Measurements from ENCODE around the gene GAB2. TPM values are rescaled to one million over a fixed set of nuclear protein-coding genes. Genes with fewer than 3 reads are reported as not detected.

The GAB2 gene
- total and polyA plus RNA-seq, 10 of the 15 experiments (the other 5 are each of a cell fraction or from before 2014, with no cell fraction given): 0.69 to 12.6 (median 3.8) TPM

- TF ChIP-seq NR2F1 (conservative IDR thresholded peaks at IDR 0.05) (no peak), SUZ12 (IDR thresholded peaks at IDR 0.05; ENCODE audit: unreplicated experiment) (no peak), JUNB (IDR thresholded peaks at IDR 0.05) (no peak), ATF3 (IDR thresholded peaks at IDR 0.05; ENCODE audit: borderline replicate concordance, extremely low read depth, low read depth, low read length) (no peak), RAD21 (IDR thresholded peaks at IDR 0.05; ENCODE audit: insufficient read depth, low read depth, low read length) (no peak), BCL3 (IDR thresholded peaks at IDR 0.05; ENCODE audit: borderline replicate concordance, insufficient read depth, low read depth, low read length, poor library complexity, severe bottlenecking) (no peak), CTCF (IDR thresholded peaks at IDR 0.05 in 2 of 3, conservative IDR thresholded peaks at IDR 0.05 in 1 of 3; ENCODE audit: control insufficient read depth in 2 of 3, extremely low read depth in 1 of 3, insufficient read depth in 1 of 3, low read depth in 3 of 3, low read length in 3 of 3) (no peak), POLR2A (IDR thresholded peaks at IDR 0.05; ENCODE audit: low read depth, low read length) (no peak), FOXM1 (IDR thresholded peaks at IDR 0.05; ENCODE audit: low read depth, low read length) (no peak), MTA3 (IDR thresholded peaks at IDR 0.05; ENCODE audit: borderline replicate concordance, low read length) (no peak), ESRRA (IDR thresholded peaks at IDR 0.05; ENCODE audit: low read length) (no peak), TCF3 (IDR thresholded peaks at IDR 0.05; ENCODE audit: borderline replicate concordance, insufficient read depth, low read depth, low read length) (no peak), RAD51 (IDR thresholded peaks at IDR 0.05) (no peak), MTA2 (IDR thresholded peaks at IDR 0.05; ENCODE audit: low read depth) (no peak), IRF5 (IDR thresholded peaks at IDR 0.05; ENCODE audit: borderline replicate concordance) (no peak), CREB1 (IDR thresholded peaks at IDR 0.05; ENCODE audit: low read depth) (no peak), PAX5 (IDR thresholded peaks at IDR 0.05; ENCODE audit: borderline replicate concordance, low read depth, low read length) (no peak), HDAC6 (IDR thresholded peaks at IDR 0.05; ENCODE audit: unreplicated experiment) (no peak), STAT1 (conservative IDR thresholded peaks at IDR 0.05) (no peak)
- no peaks in the 10 kb centered on the region for H3K36me3 ChIP-seq (ENCODE audit: control insufficient read depth in 2 of 2, insufficient read depth in 2 of 2, low read length in 1 of 2)
- H3K27me3 ChIP-seq (replicated peaks in 1 of 2; ENCODE audit: control insufficient read depth in 2 of 2, insufficient read depth in 2 of 2, low read length in 1 of 2): no peaks in the 10 kb centered on the region
- SMC1A ChIA-PET (ENCODE audit: uncharacterized antibody, unreplicated experiment): interaction anchor here (1.2 to 1.3 kb wide), 2 partner anchors 10 to 189 kb away, joined by 3 to 4 read pairs; no protein-coding TSS in a partner anchor
- no peak overlapping the region for H2AFZ ChIP-seq (ENCODE audit: control insufficient read depth, low read depth, low read length)
- RAD21 ChIA-PET (ENCODE audit: unreplicated experiment): no interaction called here
- no peak for FAIRE-seq
- H3K27ac ChIP-seq (ENCODE audit: control insufficient read depth, insufficient read depth): no peak overlapping the region
- no TSS peak for BruUV-seq (replicated peaks)
- no peaks in the 10 kb centered on the region for H3K4me1 ChIP-seq (ENCODE audit: control insufficient read depth, insufficient read depth, low read length)
- no peak overlapping the region for H3K4me3 ChIP-seq
- ATAC-seq: no peak
- POLR2A ChIA-PET: interaction anchor here (0.7 kb wide), 1 partner anchor 246 kb away, joined by 4 read pairs; no protein-coding TSS in a partner anchor
- H3K9me3 ChIP-seq (replicated peaks; ENCODE audit: control insufficient read depth, insufficient read depth, low read length): peaks cover 9% of the 10 kb centered on the region; the same call in 2 of the 3 replicates
- H3K9ac ChIP-seq (ENCODE audit: control insufficient read depth, insufficient read depth, low read length): no peak overlapping the region
- H3K4me2 ChIP-seq (ENCODE audit: control insufficient read depth, insufficient read depth): no peak overlapping the region
- in situ Hi-C loops (cut with MboI): no loop called here
- no peak for DNase-seq (ENCODE audit: low read depth, low spot score)
- CTCF ChIA-PET: interaction anchor here (1.0 to 1.6 kb wide), 3 partner anchors 24 to 327 kb away, joined by 3 to 6 read pairs (median 5); no protein-coding TSS in a partner anchor
- H3K79me2 ChIP-seq (ENCODE audit: control insufficient read depth, insufficient read depth, low read length): no peaks in the 10 kb centered on the region
- no peaks in the 10 kb centered on the region for H4K20me1 ChIP-seq (ENCODE audit: control insufficient read depth, insufficient read depth)
- intact Hi-C loops (cut with micrococcal nuclease; ENCODE audit: unreplicated experiment): no loop called here
These were observed 180.2 kb downstream of the GAB2 start for GRCh38 chr11:78237293-78238046.
